SK-N-MC (cell line): ENCODE data around the gene ACTR3C.

Source experiments
- EZH2 ChIP-seq: fragments of 200-600 bp; sonication (generic); IDR thresholded peaks from one replicate; pipeline ENCODE4 v1.6.1; 2017; ENCODE audit warnings: antibody characterized with exemption
- POLR2AphosphoS5 ChIP-seq: IDR thresholded peaks from 2 replicates; pipeline ENCODE4 v1.6.1; 2012; ENCODE audit warnings: mild to moderate bottlenecking, low read depth, low read length, borderline replicate concordance

DNA sequence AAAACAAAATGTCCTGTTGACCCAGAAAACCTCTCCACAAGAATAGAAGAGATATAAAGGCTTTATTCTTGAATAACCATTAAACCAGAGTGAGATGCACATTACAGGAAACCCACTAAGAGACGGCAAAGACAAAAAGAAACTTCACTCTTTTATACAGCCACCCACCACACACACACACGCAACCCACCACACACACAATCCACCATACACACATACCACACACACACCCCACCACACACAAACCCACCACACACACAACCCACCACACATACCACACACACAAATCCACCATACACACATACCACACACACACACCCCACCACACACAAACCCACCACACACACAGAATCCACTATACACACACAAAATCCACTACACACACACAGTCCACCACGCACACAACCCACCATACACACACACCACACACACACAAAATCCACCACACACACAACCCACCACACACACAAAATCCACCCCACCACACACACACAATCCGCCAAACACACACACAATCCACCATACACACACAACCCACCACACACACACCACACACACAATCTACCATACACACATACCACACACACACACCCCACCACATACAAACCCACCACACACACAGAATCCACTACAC is 35.8 kb upstream of the ACTR3C start:
- TF ChIP-seq POLR2AphosphoS5 (no peak), EZH2 (no peak)
